Activated T-cell treated with anti-CD3 and anti-CD28 coated beads for 48 hours (primary cell): ENCODE measurements around the gene PLN.

Experiments
- DNase-seq: peaks from one replicate; pipeline ENCODE4 v3.0.0-alpha.2; 2020; ENCODE audit warnings: low read depth

PLN gene

GRCh38 chr6:118548136-118548535 lies at the start of gene PLN:
Gene PLN (plus strand): TSS chr6:118548296. CDS start chr6:118558922, 10,626 bp downstream.
- DNase-seq, result no peak

GRCh38 chr6:118500130-118501015 lies 47.7 kb upstream of the PLN start:
- no peak for DNase-seq

- DNase-seq, result no peak
Measured at GRCh38 chr6:118501099-118501498, 47.0 kb upstream of the PLN start.

GRCh38 chr6:118501765-118502164 lies 46.3 kb upstream of the PLN start:
- DNase-seq, result no peak

- DNase-seq, result no peak
Measured at GRCh38 chr6:118502169-118502568, 45.9 kb upstream of the PLN start.

GRCh38 chr6:118504611-118505010 lies 43.5 kb upstream of the PLN start:
- no peak for DNase-seq

- no peak for DNase-seq
Measured at GRCh38 chr6:118505656-118506055, 42.4 kb upstream of the PLN start.

GRCh38 chr6:118506071-118506638 lies 41.9 kb upstream of the PLN start:
- no peak for DNase-seq

GRCh38 chr6:118507636-118508035 lies 40.5 kb upstream of the PLN start:
- DNase-seq, result no peak

- DNase-seq, result no peak
Measured at GRCh38 chr6:118509009-118509617, 39.0 kb upstream of the PLN start.

- DNase-seq, result no peak
Measured at GRCh38 chr6:118511930-118512715, 36.0 kb upstream of the PLN start.

GRCh38 chr6:118514689-118515088 lies 33.4 kb upstream of the PLN start:
- DNase-seq, result no peak

- DNase-seq, result no peak
Measured at GRCh38 chr6:118522422-118522821, 25.7 kb upstream of the PLN start.

GRCh38 chr6:118523216-118523615 lies 24.9 kb upstream of the PLN start:
- no peak for DNase-seq

GRCh38 chr6:118524686-118525085 lies 23.4 kb upstream of the PLN start:
- DNase-seq, result no peak

- no peak for DNase-seq
Measured at GRCh38 chr6:118525913-118526780, 21.9 kb upstream of the PLN start.

- DNase-seq, result no peak
Measured at GRCh38 chr6:118528129-118528528, 20.0 kb upstream of the PLN start.

GRCh38 chr6:118529756-118530155 lies 18.3 kb upstream of the PLN start:
- no peak for DNase-seq

- DNase-seq, result no peak
Measured at GRCh38 chr6:118530942-118531341, 17.2 kb upstream of the PLN start.

- no peak for DNase-seq
Measured at GRCh38 chr6:118535176-118535844, 12.8 kb upstream of the PLN start.

- no peak for DNase-seq
Measured at GRCh38 chr6:118536478-118536877, 11.6 kb upstream of the PLN start.
